ENCODE results near the gene RUNX2. TPM values are rescaled to one million over a fixed set of nuclear protein-coding genes. Genes with fewer than 3 reads are reported as not detected.

RUNX2 gene
- total and polyA plus RNA-seq, 4 donors = 0.09 to 1.5 (median 0.75) TPM

GRCh38 chr6:45437439-45437815 is 109.3 kb downstream of the RUNX2 start:
- TF ChIP-seq GABPA (IDR thresholded peaks at IDR 0.05 in 1 of 2, conservative IDR thresholded peaks at IDR 0.05 in 1 of 2) (no peak), RXRA (IDR thresholded peaks at IDR 0.05) (no peak), ATF3 (IDR thresholded peaks at IDR 0.05) (no peak), FOXA1 (IDR thresholded peaks at IDR 0.05) (no peak), HNF4G (IDR thresholded peaks at IDR 0.05) (no peak), EGR1 (IDR thresholded peaks at IDR 0.05; ENCODE audit: low read depth in 2 of 2) (no peak), SP1 (IDR thresholded peaks at IDR 0.05) (no peak), REST (IDR thresholded peaks at IDR 0.05) (no peak), JUND (IDR thresholded peaks at IDR 0.05) (no peak), ZBTB33 (IDR thresholded peaks at IDR 0.05) (no peak), NR2F2 (IDR thresholded peaks at IDR 0.05) (no peak), TAF1 (conservative IDR thresholded peaks at IDR 0.05) (no peak), HNF4A (conservative IDR thresholded peaks at IDR 0.05) (no peak), YY1 (IDR thresholded peaks at IDR 0.05) (no peak)
- TF ChIP-seq, protein P1, sequence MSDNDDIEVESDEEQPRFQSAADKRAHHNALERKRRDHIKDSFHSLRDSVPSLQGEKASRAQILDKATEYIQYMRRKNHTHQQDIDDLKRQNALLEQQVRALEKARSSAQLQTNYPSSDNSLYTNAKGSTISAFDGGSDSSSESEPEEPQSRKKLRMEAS (IDR thresholded peaks at IDR 0.05) = no peak
- Histone ChIP-seq H3K9me3 (ENCODE audit: control insufficient read depth in 4 of 4, low read length in 3 of 4) (no peaks in the 10 kb centered on the region), H3K27me3 (ENCODE audit: control insufficient read depth in 4 of 4, insufficient read depth in 4 of 4, low read length in 3 of 4) (no peaks in the 10 kb centered on the region), H3K36me3 (ENCODE audit: control insufficient read depth in 4 of 4, insufficient read depth in 3 of 4, low read depth in 1 of 4, low read length in 3 of 4) (no peaks in the 10 kb centered on the region), H3K4me3 (ENCODE audit: low read depth in 1 of 3, low read length in 3 of 3) (no peak overlapping the region), H3K27ac (ENCODE audit: low read depth in 1 of 2, low read length in 2 of 2) (peak overlapping the region in 1 of 2 donors; percentile 23), H3K9ac (ENCODE audit: low read depth in 1 of 2, low read length in 2 of 2) (no peak overlapping the region), H3K4me1 (ENCODE audit: control insufficient read depth in 4 of 4, insufficient read depth in 4 of 4, low read length in 3 of 4) (no peaks in the 10 kb centered on the region)
- 80% methylated on average over 3 of the region's 3 CpGs for WGBS
- DNase-seq (ENCODE audit: low spot score) = no peak

DNA sequence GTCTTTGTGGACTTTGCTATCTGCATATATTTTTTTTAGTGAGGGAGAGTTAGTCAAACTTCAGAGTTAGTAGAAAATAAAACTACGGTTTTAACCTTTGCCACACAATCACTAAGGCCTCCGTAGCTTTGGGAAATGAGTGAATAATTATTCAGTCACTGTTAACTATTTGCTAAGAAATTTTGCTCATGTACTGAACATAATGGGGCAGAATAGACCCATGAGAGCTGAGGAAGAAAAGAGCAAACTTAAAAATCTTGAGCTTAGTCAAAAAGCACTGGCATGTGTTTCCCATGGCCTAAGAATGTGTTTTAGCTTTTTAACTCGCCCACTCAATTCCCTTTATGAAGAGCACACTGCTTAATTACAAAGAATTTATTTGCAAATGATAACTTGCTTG is 110.0 kb downstream of the RUNX2 start:
- no peaks in the 10 kb centered on the region for H3K4me1 ChIP-seq (ENCODE audit: control insufficient read depth in 4 of 4, insufficient read depth in 4 of 4, low read length in 3 of 4)
- no peak for DNase-seq (ENCODE audit: low spot score)
- H3K9me3 ChIP-seq (ENCODE audit: control insufficient read depth in 4 of 4, low read length in 3 of 4) = no peaks in the 10 kb centered on the region
- no peaks in the 10 kb centered on the region for H3K27me3 ChIP-seq (ENCODE audit: control insufficient read depth in 4 of 4, insufficient read depth in 4 of 4, low read length in 3 of 4)
- TF ChIP-seq SP1 (IDR thresholded peaks at IDR 0.05) (no peak), CTCF (IDR thresholded peaks at IDR 0.05; ENCODE audit: low read depth, low read length, missing input control) (no peak), GABPA (IDR thresholded peaks at IDR 0.05 in 1 of 2, conservative IDR thresholded peaks at IDR 0.05 in 1 of 2) (no peak), JUND (IDR thresholded peaks at IDR 0.05) (no peak), RXRA (IDR thresholded peaks at IDR 0.05) (no peak), REST (IDR thresholded peaks at IDR 0.05) (no peak), HNF4A (conservative IDR thresholded peaks at IDR 0.05) (no peak), ZBTB33 (IDR thresholded peaks at IDR 0.05) (no peak), RAD21 (IDR thresholded peaks at IDR 0.05) (no peak), HNF4G (IDR thresholded peaks at IDR 0.05) (no peak), FOXA1 (IDR thresholded peaks at IDR 0.05) (no peak)
- TF ChIP-seq, protein P1 (IDR thresholded peaks at IDR 0.05) = no peak
- H3K9ac ChIP-seq (ENCODE audit: low read depth in 1 of 2, low read length in 2 of 2) = no peak overlapping the region
- no peaks in the 10 kb centered on the region for H3K36me3 ChIP-seq (ENCODE audit: control insufficient read depth in 4 of 4, insufficient read depth in 3 of 4, low read depth in 1 of 4, low read length in 3 of 4)
- WGBS = 81% methylated on average over 3 of the region's 3 CpGs
- H3K4me3 ChIP-seq (ENCODE audit: low read depth in 1 of 3, low read length in 3 of 3) = no peak overlapping the region
- H3K27ac ChIP-seq (ENCODE audit: low read depth in 1 of 2, low read length in 2 of 2) = no peak overlapping the region

Measured in liver (tissue), 9 donors.